ENCODE data around the gene TMLHE. TPM values are rescaled to one million over a fixed set of nuclear protein-coding genes. Genes with fewer than 3 reads are reported as not detected.

TMLHE gene
- total and polyA plus RNA-seq, 10 of the 15 experiments (the other 5 are each of a cell fraction or from before 2014, with no cell fraction given) = 7.1 to 21.7 (median 13.6) TPM

DNA sequence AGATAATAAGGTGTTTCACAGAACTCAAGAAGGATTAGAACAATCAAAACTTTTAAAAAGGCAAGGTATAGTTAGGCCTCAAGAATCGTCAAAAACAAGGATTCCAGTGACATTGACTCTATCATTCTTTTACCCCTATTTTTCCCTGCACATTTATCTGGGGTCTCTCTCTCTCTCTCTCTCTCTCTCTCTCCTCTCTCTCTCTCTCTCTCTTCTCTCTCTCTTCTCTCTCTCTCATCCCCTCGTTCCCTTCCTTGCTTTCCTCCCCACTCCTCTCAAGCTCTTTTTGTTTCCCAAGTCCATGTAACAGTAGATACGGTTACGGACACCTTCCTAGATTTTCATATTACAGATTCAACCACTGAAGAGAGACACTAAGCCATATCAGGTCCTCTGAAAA lies 3.2 kb upstream of the TMLHE start:
- RAD21 ChIA-PET (ENCODE audit: unreplicated experiment) = no interaction called here
- no peak overlapping the region for H3K9ac ChIP-seq (ENCODE audit: control insufficient read depth, insufficient read depth, low read length)
- DNase-seq (ENCODE audit: low read depth, low spot score) (no peak), ATAC-seq (no peak), FAIRE-seq (no peak)
- BruUV-seq (replicated peaks) = no TSS peak
- no peak overlapping the region for H3K4me2 ChIP-seq (ENCODE audit: control insufficient read depth, insufficient read depth)
- no peaks in the 10 kb centered on the region for H3K4me1 ChIP-seq (ENCODE audit: control insufficient read depth, insufficient read depth, low read length)
- H3K36me3 ChIP-seq (ENCODE audit: control insufficient read depth in 2 of 2, insufficient read depth in 2 of 2, low read length in 1 of 2) = no peaks in the 10 kb centered on the region
- CTCF ChIA-PET = no interaction called here
- POLR2A ChIA-PET = no interaction called here
- SMC1A ChIA-PET (ENCODE audit: uncharacterized antibody, unreplicated experiment) = no interaction called here
- intact Hi-C loops (cut with micrococcal nuclease; ENCODE audit: unreplicated experiment) = no loop called here
- H4K20me1 ChIP-seq (ENCODE audit: control insufficient read depth, insufficient read depth) = no peaks in the 10 kb centered on the region
- H3K4me3 ChIP-seq = no peak overlapping the region
- H3K79me2 ChIP-seq (ENCODE audit: control insufficient read depth, insufficient read depth, low read length) = peaks cover 8% of the 10 kb centered on the region
- 61% methylated on average over 4 of the region's 4 CpGs for WGBS (ENCODE audit: insufficient coverage, insufficient replicate concordance, low lambda C conversion rate, missing lambda C conversion rate)
- in situ Hi-C loops (cut with MboI) = no loop called here
- H2AFZ ChIP-seq (ENCODE audit: control insufficient read depth, low read depth, low read length) = no peak overlapping the region
- H3K9me3 ChIP-seq (replicated peaks; ENCODE audit: control insufficient read depth, insufficient read depth, low read length) = no peaks in the 10 kb centered on the region
- no peak for TF ChIP-seq SUZ12 (IDR thresholded peaks at IDR 0.05; ENCODE audit: unreplicated experiment)
- no peak for TF ChIP-seq NBN (IDR thresholded peaks at IDR 0.05)
- TF ChIP-seq, protein P1, sequence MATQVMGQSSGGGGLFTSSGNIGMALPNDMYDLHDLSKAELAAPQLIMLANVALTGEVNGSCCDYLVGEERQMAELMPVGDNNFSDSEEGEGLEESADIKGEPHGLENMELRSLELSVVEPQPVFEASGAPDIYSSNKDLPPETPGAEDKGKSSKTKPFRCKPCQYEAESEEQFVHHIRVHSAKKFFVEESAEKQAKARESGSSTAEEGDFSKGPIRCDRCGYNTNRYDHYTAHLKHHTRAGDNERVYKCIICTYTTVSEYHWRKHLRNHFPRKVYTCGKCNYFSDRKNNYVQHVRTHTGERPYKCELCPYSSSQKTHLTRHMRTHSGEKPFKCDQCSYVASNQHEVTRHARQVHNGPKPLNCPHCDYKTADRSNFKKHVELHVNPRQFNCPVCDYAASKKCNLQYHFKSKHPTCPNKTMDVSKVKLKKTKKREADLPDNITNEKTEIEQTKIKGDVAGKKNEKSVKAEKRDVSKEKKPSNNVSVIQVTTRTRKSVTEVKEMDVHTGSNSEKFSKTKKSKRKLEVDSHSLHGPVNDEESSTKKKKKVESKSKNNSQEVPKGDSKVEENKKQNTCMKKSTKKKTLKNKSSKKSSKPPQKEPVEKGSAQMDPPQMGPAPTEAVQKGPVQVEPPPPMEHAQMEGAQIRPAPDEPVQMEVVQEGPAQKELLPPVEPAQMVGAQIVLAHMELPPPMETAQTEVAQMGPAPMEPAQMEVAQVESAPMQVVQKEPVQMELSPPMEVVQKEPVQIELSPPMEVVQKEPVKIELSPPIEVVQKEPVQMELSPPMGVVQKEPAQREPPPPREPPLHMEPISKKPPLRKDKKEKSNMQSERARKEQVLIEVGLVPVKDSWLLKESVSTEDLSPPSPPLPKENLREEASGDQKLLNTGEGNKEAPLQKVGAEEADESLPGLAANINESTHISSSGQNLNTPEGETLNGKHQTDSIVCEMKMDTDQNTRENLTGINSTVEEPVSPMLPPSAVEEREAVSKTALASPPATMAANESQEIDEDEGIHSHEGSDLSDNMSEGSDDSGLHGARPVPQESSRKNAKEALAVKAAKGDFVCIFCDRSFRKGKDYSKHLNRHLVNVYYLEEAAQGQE (IDR thresholded peaks at IDR 0.05; ENCODE audit: low read depth, low read length) = no peak
- no peak for TF ChIP-seq ZNF24 (IDR thresholded peaks at IDR 0.05)
- TF ChIP-seq, protein P2, sequence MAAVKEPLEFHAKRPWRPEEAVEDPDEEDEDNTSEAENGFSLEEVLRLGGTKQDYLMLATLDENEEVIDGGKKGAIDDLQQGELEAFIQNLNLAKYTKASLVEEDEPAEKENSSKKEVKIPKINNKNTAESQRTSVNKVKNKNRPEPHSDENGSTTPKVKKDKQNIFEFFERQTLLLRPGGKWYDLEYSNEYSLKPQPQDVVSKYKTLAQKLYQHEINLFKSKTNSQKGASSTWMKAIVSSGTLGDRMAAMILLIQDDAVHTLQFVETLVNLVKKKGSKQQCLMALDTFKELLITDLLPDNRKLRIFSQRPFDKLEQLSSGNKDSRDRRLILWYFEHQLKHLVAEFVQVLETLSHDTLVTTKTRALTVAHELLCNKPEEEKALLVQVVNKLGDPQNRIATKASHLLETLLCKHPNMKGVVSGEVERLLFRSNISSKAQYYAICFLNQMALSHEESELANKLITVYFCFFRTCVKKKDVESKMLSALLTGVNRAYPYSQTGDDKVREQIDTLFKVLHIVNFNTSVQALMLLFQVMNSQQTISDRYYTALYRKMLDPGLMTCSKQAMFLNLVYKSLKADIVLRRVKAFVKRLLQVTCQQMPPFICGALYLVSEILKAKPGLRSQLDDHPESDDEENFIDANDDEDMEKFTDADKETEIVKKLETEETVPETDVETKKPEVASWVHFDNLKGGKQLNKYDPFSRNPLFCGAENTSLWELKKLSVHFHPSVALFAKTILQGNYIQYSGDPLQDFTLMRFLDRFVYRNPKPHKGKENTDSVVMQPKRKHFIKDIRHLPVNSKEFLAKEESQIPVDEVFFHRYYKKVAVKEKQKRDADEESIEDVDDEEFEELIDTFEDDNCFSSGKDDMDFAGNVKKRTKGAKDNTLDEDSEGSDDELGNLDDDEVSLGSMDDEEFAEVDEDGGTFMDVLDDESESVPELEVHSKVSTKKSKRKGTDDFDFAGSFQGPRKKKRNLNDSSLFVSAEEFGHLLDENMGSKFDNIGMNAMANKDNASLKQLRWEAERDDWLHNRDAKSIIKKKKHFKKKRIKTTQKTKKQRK (IDR thresholded peaks at IDR 0.05; ENCODE audit: low read depth, low read length) = no peak
- no peak for TF ChIP-seq NR2F1 (conservative IDR thresholded peaks at IDR 0.05)
- TF ChIP-seq CHD2 (IDR thresholded peaks at IDR 0.05; ENCODE audit: borderline replicate concordance, low read depth, low read length) = no peak
- TF ChIP-seq BRCA1 (IDR thresholded peaks at IDR 0.05; ENCODE audit: low read depth, low read length) = no peak
- no peak for TF ChIP-seq SPI1 (IDR thresholded peaks at IDR 0.05; ENCODE audit: borderline replicate concordance, insufficient read depth, low read depth, low read length)
- TF ChIP-seq NFYB (IDR thresholded peaks at IDR 0.05; ENCODE audit: insufficient read depth, low read depth, low read length) = no peak
- H3K27me3 ChIP-seq (replicated peaks in 1 of 2; ENCODE audit: control insufficient read depth in 2 of 2, insufficient read depth in 2 of 2, low read length in 1 of 2) = no peaks in the 10 kb centered on the region
- no peak overlapping the region for H3K27ac ChIP-seq (ENCODE audit: control insufficient read depth, insufficient read depth)

All from GM12878 (cell line).